ENCODE measurements around the gene CFAP57.
"Not testable (repeated sequence)": the region's sequence is repeated elsewhere in the genome, so short reads cannot be mapped to it uniquely, and the experiment has no call there.

The CFAP57 gene

GRCh38 chr1:43207229-43207853 is 35.2 kb downstream of the CFAP57 start:
- H3K27me3 ChIP-seq (ENCODE audit: insufficient read depth, insufficient read length) = no peaks in the 10 kb centered on the region
- DNase-seq (ENCODE audit: low read depth, low spot score) = no peak
- H3K36me3 ChIP-seq (ENCODE audit: insufficient read depth, insufficient read length, low read length) = no peaks in the 10 kb centered on the region
- peaks cover 7% of the 10 kb centered on the region for H3K4me1 ChIP-seq (ENCODE audit: insufficient read depth, insufficient read length)
- no peak overlapping the region for H3K4me3 ChIP-seq (ENCODE audit: insufficient read length, low read depth)
- TF ChIP-seq SUZ12 (IDR thresholded peaks at IDR 0.05; ENCODE audit: extremely low read depth, insufficient read depth, insufficient read length) (no peak), ZNF274 (IDR thresholded peaks at IDR 0.05; ENCODE audit: low read depth, low read length) (no peak), YY1 (IDR thresholded peaks at IDR 0.05; ENCODE audit: insufficient read depth, insufficient read length) (no peak)
- H3K9me3 ChIP-seq (ENCODE audit: insufficient read depth, low read length) = peaks cover 6% of the 10 kb centered on the region; the same call in 1 of the 2 replicates
- H3K9ac ChIP-seq (ENCODE audit: insufficient read length, low read depth) = no peak overlapping the region

DNA sequence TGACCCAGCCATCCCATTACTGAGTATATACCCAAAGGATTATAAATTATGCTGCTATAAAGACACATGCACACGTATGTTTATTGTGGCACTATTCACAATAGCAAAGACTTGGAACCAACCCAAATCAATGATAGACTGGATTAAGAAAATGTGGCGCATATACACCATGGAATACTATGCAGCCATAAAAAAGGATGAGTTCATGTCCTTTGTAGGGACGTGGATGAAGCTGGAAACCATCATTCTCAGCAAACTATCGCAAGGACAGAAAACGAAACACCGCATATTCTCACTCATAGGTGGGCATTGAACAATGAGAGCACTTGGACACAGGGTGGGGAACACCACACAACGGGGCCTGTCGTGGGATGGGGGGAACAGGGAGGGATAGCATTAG is 36.1 kb downstream of the CFAP57 start:
- H3K27me3 ChIP-seq (ENCODE audit: insufficient read depth, insufficient read length); H3K4me3 ChIP-seq (ENCODE audit: insufficient read length, low read depth); H3K4me1 ChIP-seq (ENCODE audit: insufficient read depth, insufficient read length); H3K9me3 ChIP-seq (ENCODE audit: insufficient read depth, low read length); H3K36me3 ChIP-seq (ENCODE audit: insufficient read depth, insufficient read length, low read length); DNase-seq (ENCODE audit: low read depth, low spot score); H3K9ac ChIP-seq (ENCODE audit: insufficient read length, low read depth): not testable (repeated sequence)

- Histone ChIP-seq H3K9me3 (ENCODE audit: insufficient read depth, low read length) (no peaks in the 10 kb centered on the region), H3K27me3 (ENCODE audit: insufficient read depth, insufficient read length) (no peaks in the 10 kb centered on the region), H3K4me3 (ENCODE audit: insufficient read length, low read depth) (no peak overlapping the region), H3K36me3 (ENCODE audit: insufficient read depth, insufficient read length, low read length) (no peaks in the 10 kb centered on the region), H3K4me1 (ENCODE audit: insufficient read depth, insufficient read length) (peaks cover 5% of the 10 kb centered on the region), H3K9ac (ENCODE audit: insufficient read length, low read depth) (no peak overlapping the region)
- TF ChIP-seq SUZ12 (IDR thresholded peaks at IDR 0.05; ENCODE audit: extremely low read depth, insufficient read depth, insufficient read length) = no peak
- no peak for TF ChIP-seq ZNF274 (IDR thresholded peaks at IDR 0.05; ENCODE audit: low read depth, low read length)
- TF ChIP-seq YY1 (IDR thresholded peaks at IDR 0.05; ENCODE audit: insufficient read depth, insufficient read length) = no peak
- DNase-seq (ENCODE audit: low read depth, low spot score) = no peak
Measured at GRCh38 chr1:43214501-43215444, 42.6 kb downstream of the CFAP57 start.

DNA sequence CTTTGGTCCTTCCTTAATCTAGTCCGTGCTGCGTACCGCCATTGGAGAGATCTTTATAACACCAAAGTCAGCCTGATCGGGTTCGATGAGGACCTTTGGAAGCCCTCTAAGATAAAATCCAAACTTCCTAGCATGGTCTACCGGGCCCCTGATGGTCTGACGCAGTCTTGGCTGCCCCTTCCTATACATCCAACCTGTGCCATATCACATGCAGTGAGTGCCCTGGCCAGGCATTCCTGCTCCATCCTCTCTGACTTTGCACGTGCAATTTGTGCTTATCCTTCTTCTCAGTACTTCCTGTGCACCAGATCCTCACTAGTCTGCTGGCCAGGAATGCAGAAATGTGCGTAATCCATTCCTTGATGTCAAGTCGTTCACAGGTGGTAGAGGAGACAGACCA is 45.6 kb downstream of the CFAP57 start:
- Histone ChIP-seq H3K9me3 (ENCODE audit: insufficient read depth, low read length) (no peaks in the 10 kb centered on the region), H3K4me1 (ENCODE audit: insufficient read depth, insufficient read length) (peaks cover 5% of the 10 kb centered on the region), H3K4me3 (ENCODE audit: insufficient read length, low read depth) (no peak overlapping the region), H3K9ac (ENCODE audit: insufficient read length, low read depth) (no peak overlapping the region), H3K36me3 (ENCODE audit: insufficient read depth, insufficient read length, low read length) (no peaks in the 10 kb centered on the region), H3K27me3 (ENCODE audit: insufficient read depth, insufficient read length) (no peaks in the 10 kb centered on the region)
- DNase-seq (ENCODE audit: low read depth, low spot score) = no peak
- no peak for TF ChIP-seq ZNF274 (IDR thresholded peaks at IDR 0.05; ENCODE audit: low read depth, low read length)
- TF ChIP-seq SUZ12 (IDR thresholded peaks at IDR 0.05; ENCODE audit: extremely low read depth, insufficient read depth, insufficient read length) = no peak
- TF ChIP-seq YY1 (IDR thresholded peaks at IDR 0.05; ENCODE audit: insufficient read depth, insufficient read length) = no peak

GRCh38 chr1:43220905-43221778 is 49.0 kb downstream of the CFAP57 start:
- H3K9ac ChIP-seq (ENCODE audit: insufficient read length, low read depth) = no peak overlapping the region
- no peaks in the 10 kb centered on the region for H3K36me3 ChIP-seq (ENCODE audit: insufficient read depth, insufficient read length, low read length)
- H3K4me1 ChIP-seq (ENCODE audit: insufficient read depth, insufficient read length) = no peaks in the 10 kb centered on the region
- no peak overlapping the region for H3K4me3 ChIP-seq (ENCODE audit: insufficient read length, low read depth)
- peaks cover under 1% of the 10 kb centered on the region for H3K27me3 ChIP-seq (ENCODE audit: insufficient read depth, insufficient read length)
- no peaks in the 10 kb centered on the region for H3K9me3 ChIP-seq (ENCODE audit: insufficient read depth, low read length)
- no peak for DNase-seq (ENCODE audit: low read depth, low spot score)
- no peak for TF ChIP-seq YY1 (IDR thresholded peaks at IDR 0.05; ENCODE audit: insufficient read depth, insufficient read length)

DNA sequence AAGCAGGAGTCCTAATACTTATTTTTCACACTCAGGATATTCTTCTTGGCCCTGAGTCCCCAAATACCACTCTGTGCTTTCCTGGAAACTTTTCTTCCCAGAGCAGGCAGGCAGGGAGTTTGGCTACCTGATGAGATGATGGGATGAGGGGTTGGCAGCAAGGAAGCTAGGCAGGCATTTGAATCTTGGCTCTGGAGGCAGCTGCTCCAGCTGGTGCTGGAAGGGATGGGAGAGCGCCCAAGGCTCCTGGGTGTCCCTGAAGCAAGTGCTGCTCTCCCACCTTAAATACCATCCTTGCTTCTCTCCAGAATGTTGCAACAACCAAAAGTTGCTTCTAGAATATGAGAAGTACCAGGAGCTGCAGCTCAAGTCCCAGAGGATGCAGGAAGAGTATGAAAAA is 49.7 kb downstream of the CFAP57 start:
- Histone ChIP-seq H3K4me3 (ENCODE audit: insufficient read length, low read depth) (no peak overlapping the region), H3K4me1 (ENCODE audit: insufficient read depth, insufficient read length) (no peaks in the 10 kb centered on the region), H3K27me3 (ENCODE audit: insufficient read depth, insufficient read length) (peaks cover 7% of the 10 kb centered on the region), H3K9ac (ENCODE audit: insufficient read length, low read depth) (no peak overlapping the region), H3K9me3 (ENCODE audit: insufficient read depth, low read length) (no peaks in the 10 kb centered on the region), H3K36me3 (ENCODE audit: insufficient read depth, insufficient read length, low read length) (no peaks in the 10 kb centered on the region)
- DNase-seq (ENCODE audit: low read depth, low spot score) = no peak
- TF ChIP-seq SUZ12 (IDR thresholded peaks at IDR 0.05; ENCODE audit: extremely low read depth, insufficient read depth, insufficient read length) (no peak), ZNF274 (IDR thresholded peaks at IDR 0.05; ENCODE audit: low read depth, low read length) (no peak), YY1 (IDR thresholded peaks at IDR 0.05; ENCODE audit: insufficient read depth, insufficient read length) (no peak)

GRCh38 chr1:43222879-43223278 is 50.7 kb downstream of the CFAP57 start:
- no peaks in the 10 kb centered on the region for H3K36me3 ChIP-seq (ENCODE audit: insufficient read depth, insufficient read length, low read length)
- no peak overlapping the region for H3K4me3 ChIP-seq (ENCODE audit: insufficient read length, low read depth)
- DNase-seq (ENCODE audit: low read depth, low spot score) = no peak
- TF ChIP-seq ZNF274 (IDR thresholded peaks at IDR 0.05; ENCODE audit: low read depth, low read length) = no peak
- TF ChIP-seq SUZ12 (IDR thresholded peaks at IDR 0.05; ENCODE audit: extremely low read depth, insufficient read depth, insufficient read length) = no peak
- TF ChIP-seq YY1 (IDR thresholded peaks at IDR 0.05; ENCODE audit: insufficient read depth, insufficient read length) = no peak
- no peaks in the 10 kb centered on the region for H3K9me3 ChIP-seq (ENCODE audit: insufficient read depth, low read length)
- peaks cover 4% of the 10 kb centered on the region for H3K4me1 ChIP-seq (ENCODE audit: insufficient read depth, insufficient read length)
- no peak overlapping the region for H3K9ac ChIP-seq (ENCODE audit: insufficient read length, low read depth)
- peaks cover 7% of the 10 kb centered on the region for H3K27me3 ChIP-seq (ENCODE audit: insufficient read depth, insufficient read length)
